Stimulated activated naive CD8-positive, alpha-beta T cell treated with anti-CD3 and anti-CD28 coated beads, Interleukin-15, Interleukin-2, amounts not matched to agents 100 U/mL and 50 U/mL, for 24 hours (primary cell): ENCODE measurements around the gene RASD1.

ENCODE experiments used
- ATAC-seq: fragments of 150-1000 bp; cut with Tn5 transposase; one replicate; pipeline ENCODE4 v1.10.0; 2021
- DNase-seq: peaks from one replicate; pipeline ENCODE4 v3.0.0; 2021

RASD1 gene, protein sequence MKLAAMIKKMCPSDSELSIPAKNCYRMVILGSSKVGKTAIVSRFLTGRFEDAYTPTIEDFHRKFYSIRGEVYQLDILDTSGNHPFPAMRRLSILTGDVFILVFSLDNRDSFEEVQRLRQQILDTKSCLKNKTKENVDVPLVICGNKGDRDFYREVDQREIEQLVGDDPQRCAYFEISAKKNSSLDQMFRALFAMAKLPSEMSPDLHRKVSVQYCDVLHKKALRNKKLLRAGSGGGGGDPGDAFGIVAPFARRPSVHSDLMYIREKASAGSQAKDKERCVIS

DNA sequence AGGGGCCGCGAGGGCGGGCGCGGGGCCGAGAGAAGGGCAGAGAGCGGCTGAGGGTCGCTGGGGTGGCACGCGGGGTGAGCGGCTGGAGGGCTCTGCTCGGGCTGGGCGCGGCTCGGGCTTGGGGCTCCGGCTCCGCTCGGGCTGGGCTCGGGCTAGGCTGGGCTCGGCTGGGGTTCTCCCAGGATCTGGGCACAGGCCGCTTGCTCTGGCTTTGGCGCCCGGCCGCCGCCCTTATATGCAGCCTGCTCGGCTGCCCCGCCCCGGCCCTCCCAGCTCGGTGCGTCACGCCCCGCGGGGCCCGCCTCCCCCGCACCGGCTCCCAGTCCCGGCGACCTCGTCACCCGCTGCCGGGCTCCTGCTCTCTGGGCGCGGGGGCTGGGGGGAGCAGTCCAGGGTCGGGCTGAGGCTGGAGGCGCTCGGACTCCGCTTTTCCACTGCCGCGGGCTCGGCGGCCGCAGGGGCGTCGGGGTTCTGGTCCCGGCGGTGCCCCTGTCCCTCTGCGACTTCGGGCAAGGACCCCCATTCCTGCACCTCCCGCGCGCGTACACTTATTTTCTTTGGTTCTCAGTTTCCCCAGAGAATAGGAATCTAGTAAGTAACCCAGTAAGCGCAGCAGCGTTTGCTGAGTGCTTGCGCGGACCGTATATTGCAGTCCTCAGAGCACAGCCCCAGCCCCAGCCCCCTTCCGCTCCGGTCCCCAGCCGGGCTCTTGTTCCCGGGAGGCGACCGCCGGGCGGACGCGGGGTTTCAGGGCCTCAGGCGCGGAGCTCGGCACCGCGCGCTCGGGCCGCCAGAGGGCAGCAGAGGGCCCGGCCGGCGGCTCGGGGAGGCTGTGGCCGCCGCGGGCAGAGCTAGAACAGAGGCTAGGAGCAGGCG lies at the start of gene RASD1:
Gene RASD1, minus strand, starts transcription at position 207 of the 876 bp plus-strand sequence. CDS start 214 bp downstream, outside the sequence.
- DNase-seq (peak; percentile 88), ATAC-seq (peak; percentile 83)

DNA sequence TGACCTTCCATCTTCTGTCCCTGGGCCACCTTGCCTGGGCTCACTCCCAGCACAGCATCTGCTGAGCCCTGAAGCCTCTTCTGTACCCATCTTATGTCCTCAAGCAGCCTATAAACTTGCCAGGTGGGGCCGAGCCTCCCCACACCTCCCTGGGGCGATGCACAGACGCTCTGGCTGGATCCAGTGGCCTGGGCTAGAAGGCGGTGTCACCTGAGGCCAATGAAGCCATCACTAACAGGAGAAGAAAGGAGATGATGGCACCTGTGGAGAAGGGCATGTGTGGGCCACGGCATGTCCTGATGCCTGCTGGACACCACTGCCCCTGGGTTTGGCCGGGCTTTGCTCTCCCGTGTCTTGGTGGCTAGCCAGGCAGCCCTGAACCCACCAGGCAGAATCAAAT lies 49.8 kb upstream of the RASD1 start:
- ATAC-seq, result no peak
- DNase-seq, result no peak

DNA sequence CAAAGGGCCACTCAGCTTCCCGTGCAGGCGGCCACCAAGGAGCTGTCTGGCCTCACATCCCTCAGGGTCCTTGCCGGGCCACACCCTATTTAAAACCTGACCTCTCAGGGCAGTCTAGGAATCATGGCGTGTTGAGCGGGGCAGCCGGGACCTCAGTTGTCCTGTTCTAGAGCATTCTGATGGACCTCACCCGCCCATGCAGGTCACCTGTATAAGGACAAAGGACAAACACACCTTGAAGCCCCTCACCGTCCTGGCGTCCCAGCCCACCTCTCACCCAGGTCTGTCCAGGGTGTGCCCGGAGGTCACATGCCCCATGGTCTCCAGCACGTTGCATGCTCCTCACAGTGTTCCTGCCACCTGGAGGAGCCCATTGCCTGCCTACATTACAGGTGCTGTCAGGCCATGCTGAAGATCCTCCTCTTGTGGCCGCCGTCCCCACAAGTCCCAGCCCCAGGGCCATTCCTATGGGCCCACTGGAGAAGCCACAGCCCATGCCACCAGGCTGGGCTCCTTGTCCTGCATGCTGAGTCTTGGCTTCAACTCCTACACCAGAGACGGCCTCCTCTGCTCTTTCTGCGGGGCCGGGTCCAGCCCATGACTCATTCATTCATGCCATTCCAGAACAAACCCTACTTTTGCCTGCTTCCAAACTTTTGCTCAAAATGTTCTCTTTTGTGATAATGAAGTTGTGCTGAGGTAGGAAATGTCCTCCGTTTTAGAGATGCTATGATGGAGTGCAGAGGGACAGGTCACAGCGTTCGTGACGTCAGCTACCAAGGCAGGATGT lies 49.0 kb upstream of the RASD1 start:
- DNase-seq, result no peak
- no peak for ATAC-seq

DNA sequence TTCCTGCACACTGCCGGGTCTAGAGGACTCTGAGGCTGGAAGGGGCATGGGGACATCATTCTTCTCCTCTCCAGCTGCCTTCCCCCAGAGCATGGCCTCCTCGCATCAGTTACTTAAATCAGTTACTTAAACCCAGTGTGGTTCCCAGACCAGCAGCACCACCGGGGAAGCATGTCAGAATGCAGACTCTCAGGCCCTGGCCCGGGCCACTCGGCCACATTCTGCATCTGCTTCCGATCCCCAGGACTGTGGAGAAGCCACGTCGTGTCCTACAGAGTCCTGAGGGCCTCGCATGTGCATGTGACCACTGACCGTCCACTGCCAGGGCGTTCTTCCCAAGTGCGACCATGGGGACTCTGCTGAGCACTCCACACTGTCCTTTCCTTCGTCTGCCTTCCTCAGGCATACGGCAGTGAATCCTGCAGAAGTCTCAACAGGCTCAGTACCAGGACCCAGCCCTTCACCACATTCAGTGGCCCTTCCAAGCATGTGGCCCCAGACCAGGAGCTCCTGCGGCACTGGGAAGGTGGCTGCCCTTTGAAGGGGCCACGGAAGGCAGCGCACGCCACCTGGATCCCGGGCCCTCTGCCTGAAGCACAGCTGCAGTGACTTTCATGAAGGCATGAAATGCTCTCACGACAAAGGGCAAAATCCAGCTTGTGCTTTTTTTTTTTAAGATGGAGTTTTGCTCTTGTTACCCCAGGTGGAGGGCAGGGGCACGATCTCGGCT lies 46.9 kb upstream of the RASD1 start:
- DNase-seq, result no peak
- no peak for ATAC-seq

DNA sequence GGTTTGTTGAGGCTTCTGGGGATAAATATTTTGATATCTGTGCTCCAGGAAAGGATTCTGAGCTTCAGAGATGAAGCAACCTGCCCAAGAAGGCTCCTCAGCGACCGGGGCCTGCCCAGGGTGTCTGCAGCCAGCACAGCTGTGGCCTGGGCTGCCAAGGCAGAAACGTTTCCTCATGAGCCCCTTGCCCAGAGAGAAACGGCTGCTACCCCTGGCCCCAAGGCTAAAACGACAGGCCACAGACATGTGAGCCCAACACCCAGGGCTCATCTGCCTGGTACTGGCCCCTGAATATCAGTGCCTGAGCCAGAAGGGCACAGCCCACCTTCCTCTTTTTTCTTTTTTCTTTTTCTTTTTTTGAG lies 45.4 kb upstream of the RASD1 start:
- ATAC-seq (no peak), DNase-seq (no peak)

DNA sequence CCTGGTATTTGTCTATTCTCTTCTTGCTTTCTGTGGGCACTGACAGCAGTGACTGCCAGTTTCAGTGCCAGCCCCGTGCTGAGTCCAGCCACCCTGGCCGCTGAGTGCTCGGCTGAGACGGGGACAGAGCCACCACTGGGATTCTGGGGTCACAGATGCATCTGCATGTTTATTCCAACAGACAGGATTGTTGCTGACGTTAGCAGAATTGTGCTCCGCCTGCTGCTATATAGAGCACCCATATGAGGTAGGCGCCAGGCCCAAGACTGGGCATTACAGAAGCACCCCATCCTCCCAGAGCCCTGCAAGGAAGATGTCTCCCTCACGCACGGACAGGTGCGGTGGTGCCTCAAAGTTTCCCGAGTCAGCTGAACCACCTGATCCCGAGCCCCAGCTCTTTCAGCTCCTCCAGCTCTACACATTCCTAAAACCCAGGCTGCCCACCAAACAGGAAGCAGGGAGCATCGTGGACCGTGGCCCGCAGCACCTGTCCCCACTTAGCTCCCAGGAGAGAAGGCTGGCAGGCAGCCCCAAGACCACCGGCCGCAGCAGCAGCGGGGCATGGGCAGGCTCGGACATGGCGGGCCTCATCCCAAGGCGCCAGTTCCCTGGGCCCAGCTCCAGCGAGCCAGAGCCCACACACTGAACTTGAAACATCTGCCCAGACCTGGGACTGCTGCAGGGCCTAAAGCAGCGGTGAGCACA lies 44.9 kb upstream of the RASD1 start:
- ATAC-seq (no peak), DNase-seq (no peak)

DNA sequence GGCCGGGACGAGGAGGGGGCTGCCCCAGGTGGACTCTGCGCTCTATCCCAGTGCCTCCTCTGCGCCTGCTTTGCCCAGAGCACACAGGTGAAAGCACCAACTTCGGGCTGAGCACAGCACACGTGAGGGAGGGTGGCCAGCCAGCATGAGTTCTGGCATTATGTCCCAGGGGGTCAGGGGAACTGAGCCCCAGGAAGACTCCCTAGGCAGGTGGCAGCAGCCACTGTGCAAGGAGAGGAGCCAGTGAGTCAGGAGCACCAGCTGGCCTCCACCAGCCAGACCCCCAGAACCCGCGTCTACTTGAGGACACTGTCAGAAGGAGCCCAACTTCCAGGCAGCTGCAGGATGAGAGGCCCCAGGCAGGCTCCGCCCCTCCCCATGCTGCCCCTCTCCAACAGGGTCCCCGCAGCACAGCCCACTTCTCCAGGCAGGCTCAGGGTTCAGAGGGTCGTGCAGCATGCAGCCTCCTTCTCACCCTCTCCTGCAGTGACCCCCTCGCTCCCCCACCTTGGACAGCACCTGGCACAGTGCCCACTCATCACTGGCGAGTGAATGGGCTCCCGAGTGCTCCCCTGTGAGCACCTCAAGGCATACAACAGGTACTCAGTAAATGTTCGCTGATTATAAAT lies 44.2 kb upstream of the RASD1 start:
- DNase-seq (no peak), ATAC-seq (no peak)

DNA sequence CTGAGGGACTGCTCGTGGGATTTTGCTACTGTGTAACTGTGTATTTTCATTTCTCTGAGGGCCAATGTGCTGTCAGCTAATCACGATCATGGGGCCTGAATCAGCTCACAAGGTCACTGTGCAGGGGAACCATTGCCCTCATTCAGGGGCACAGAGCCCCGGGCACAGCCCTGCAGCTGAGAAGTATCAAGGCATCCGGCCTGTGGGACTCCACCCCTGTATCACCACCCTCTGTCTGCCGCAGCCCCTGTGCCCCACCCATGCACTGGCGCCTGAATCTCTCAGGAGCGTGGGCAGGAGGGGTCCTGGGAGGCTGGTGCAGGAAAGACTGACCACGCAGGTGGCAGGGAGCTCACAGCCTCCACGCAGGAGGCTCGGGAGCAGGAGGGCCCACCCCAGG lies 43.4 kb upstream of the RASD1 start:
- ATAC-seq, result no peak
- no peak for DNase-seq

DNA sequence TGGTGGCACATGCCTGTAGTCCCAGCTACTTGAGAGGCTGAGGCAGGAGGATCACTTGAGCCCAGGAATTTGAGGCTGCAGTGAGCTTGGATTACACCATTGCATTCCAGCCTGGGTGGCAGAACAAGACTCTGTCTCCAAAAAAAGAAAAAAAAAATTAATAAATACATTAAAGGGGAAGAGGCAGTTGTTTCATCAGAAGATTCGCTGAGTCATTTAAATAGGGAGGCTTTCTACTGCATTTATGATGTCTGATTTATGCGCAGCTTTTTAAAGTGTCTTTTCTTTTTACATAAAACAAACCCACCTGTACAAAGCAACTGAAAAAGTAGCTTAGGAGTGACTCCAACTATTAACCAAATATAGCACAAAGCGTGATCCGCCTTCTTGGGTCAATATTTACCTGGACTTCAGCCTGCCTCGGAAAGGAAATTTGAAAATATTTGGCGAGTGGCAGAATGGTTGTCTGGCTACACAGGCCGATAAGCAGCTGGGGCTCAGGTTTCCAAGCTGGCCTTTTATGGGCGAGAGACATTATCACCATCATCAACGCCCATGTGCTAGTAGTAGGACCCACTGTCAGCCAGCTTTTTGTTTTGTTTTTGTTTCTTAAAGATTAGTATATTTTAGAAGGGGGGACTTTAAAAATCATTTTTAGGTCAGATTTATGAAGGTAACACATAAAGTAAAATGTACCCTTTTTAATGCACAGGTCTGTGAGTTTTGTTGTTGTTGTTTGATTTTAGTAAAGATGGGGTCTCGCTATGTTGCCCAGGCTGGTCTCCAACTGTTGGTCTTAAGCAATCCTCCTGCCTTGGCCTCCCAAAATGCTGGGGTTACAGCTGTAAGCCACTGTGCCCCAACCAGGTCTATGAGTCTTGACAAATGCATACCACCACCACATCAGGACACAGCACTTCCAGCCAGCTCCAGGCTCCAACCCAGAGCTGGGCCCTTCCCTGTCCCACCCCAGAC lies 42.5 kb upstream of the RASD1 start:
- ATAC-seq (no peak), DNase-seq (no peak)

DNA sequence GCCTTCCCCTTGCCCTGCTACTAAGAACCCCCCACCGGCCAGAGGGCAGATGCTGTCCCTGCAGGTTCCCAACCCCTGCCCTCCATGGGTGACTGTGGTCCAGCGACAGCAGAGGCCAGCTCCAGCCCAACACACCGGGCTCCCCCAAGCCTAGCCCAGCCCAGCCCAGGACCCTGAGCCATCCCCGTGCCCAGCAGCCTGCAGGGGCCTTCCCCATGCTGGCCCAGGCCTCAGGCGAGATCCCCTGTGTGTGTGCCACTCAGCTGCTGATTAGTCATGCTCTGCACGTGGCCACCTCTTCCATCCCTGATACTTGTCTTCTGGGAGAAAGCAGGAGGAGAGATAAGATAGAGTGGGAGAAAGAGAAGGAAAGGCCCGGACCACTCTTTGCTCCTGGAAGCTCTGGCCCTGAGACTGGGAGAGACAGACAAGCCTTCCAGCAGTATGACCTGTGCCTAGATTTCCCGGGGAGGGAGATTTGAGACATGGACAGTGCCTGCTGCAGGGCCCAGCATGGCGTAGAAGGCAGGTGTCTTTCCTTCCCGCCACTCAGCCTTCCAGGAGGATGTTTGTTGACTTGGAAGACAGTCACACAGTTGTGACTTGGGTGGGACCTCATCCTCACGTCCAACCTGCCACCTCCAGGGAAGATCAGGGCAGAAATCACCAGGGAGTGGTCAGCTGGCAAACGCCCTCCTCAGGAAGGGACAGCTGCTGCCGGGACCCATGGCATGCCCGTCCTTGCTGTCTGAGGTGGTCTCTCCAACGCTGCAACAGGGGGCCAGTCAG lies 41.3 kb upstream of the RASD1 start:
- no peak for DNase-seq
- no peak for ATAC-seq

DNA sequence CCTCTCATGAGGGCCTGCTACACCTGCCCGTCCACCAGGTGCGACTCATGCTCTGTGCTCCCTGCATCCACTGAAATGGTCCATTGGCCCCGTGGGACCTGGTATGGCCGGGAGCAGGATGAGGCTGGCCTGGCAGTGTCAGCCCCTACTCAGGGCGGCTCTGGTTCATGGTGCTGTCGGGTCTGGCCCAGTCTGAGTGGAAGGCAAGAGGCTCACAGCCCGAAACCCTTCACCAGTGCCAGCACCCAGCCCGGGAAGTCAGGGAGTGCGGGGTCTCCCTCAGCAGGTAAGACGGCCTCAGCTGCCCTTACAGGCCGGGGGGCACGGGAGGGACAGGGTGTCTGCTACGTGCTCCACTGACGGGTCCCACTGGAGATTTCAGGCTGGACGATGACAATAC lies 40.5 kb upstream of the RASD1 start:
- ATAC-seq (no peak), DNase-seq (no peak)

DNA sequence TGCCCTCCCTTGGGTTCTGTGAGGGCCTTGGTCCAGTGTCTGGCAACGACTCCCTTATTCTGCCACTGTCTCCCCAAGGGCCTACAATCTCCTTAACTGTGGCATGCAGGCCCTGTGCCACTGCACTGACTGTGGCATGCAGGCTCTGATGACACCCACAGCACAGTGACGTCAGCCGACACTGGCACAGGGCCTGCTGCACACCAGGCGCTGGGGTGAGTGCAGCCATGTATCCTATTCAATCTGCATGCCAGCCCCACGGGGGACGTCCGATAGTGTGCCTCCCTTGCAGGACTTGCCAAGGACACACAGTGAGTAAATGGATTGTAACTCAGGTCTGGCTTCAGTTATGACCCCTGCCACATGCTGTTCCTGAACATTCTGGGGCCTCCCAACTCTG lies 39.8 kb upstream of the RASD1 start:
- no peak for DNase-seq

DNA sequence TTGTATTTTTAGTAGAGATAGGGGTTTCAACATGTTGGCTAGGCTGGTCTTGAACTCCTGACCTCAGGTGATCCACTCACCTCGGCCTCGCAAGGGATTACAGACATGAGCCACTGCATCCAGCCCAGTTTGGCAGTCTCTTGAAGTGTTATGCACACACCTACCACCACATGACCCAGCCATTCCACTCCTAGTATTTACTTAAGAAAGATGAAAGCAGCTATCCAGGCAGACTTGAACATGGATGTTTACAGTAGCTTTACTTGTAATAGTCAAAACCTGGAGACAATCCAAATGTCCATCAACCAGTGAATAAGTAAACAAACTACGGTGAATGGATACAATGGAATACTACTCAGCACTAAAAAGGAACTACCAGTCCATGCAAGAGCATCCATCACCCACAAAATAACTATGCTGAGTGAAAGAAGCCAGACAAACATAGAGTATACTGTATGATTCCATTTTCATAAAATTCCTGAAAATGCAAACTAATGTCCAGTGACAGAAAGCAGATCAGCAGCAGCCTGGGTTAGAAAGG lies 37.8 kb upstream of the RASD1 start:
- ATAC-seq (no peak), DNase-seq (no peak)

More for the DNA sequence above, 39.8 kb upstream of the RASD1 start:
- ATAC-seq, result no peak

DNA sequence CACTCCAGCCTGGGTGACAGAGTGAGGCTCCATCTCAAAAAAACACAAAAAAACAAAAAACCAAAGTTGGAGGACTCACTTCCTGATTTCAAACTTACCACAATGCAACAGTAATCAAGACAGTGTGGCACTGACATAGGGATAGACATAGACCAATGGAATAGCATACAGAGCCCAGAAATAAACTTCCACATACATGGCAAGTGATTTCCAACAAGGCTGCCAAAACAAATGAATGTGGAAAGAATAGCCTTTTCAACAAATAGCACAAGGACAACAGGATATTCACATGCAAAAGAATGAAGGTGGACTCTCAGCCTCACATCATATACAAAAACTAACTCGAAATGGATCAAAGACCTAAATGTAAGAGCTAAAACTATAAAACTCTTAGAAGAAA lies 36.8 kb upstream of the RASD1 start:
- ATAC-seq, result no peak

DNA sequence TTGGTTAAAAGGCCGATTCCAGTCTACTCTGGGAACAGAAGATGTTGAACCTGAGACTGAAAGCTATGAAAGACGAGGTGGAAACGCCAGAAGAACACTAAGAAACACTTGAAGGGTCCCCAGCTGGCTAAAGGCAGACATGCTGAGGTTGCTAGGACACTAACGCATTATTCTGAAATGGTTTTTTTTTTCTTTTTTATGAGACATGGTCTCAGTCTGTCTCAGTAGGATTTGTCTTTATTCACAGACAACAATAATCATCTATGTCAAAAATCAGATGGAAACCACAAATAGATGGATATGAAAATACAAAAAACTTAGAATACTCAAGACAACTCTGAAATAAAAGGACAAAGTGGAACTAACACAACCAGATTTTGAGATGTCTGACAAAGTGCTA lies 35.0 kb upstream of the RASD1 start:
- DNase-seq (no peak), ATAC-seq (no peak)

More for the DNA sequence above, 36.8 kb upstream of the RASD1 start:
- no peak for DNase-seq

DNA sequence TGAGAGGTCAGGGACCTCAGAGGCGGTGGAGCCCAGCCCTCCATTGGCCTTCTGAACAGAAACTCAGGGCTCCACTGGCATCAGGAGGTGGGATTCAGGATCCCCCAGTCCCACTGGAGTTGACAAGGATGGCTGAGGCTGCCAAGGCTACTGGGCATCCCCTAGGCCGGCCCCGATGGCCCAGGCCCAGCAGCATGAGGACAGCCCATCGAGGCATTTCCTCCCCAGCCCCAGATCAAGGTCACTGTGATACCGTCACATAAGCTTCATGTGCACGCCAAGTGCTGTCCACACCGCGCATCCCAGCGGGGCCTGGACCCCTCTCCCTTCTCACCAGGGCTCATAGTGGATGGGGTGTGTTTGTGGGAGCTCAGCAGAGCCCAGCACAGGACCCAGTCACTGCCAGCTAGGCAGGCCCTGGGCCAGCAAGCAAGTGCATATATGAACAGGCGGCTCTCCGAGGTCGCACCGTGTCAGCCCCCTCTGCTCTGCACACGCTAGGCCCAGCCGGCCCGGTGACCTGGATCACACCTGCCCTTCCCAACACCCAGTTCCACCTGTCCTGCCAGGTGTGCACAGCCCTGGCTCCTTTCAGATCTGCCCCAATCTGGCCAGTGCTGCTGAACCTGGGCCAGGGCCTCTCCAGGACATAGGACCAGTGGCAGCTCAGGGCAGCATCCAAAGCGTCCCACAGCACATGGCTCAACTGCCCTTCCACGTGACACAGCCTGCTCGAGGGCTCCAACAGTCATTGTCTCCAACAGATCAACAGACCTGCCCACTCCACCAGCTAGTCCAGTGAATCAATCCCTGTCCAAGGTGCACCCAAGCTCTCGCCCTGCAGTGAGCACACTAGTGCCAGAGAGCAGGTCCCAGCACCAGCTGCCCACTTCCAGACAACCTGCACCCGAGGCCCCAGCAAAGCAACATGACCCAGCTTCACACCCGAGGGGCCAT lies 32.8 kb upstream of the RASD1 start:
- DNase-seq, result no peak
- no peak for ATAC-seq

DNA sequence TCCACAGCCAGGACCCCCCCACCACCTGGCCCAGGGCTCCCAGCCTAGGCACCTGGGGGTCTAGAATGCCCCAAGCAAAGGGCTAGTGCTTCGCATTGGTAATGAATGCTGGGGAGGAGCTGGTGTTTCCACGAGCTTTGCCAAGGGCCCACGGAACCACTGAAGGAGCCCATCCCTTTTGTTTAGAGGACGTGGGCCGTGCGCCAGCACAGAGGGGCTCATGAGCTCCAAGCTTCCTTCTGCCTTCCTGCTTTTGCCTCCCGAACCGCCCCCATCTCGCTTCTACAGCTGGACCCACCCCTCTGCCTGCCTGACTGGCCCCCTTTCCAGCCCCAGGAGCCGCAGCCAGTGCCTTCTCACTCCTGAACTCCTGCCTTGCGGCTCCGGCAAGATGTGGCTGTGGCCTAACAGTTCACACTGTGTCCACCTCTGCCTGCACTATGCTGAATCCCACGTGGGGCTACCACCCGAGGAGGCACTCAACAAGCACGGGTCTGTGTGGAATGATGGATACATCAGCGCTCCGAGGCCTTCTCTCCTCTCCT lies 31.8 kb upstream of the RASD1 start:
- ATAC-seq (no peak), DNase-seq (no peak)
